ENCODE data around the gene PRCD. TPM values are rescaled to one million over a fixed set of nuclear protein-coding genes. Genes with fewer than 3 reads are reported as not detected.
A peak's percentile ranks its signal among the peaks of the same experiment; 100 is the strongest.
"Not testable (repeated sequence)": the region's sequence is repeated elsewhere in the genome, so short reads cannot be mapped to it uniquely, and the experiment has no call there.

Gene PRCD
- total and polyA plus RNA-seq, 12 donors = 1.5 to 37.2 (median 5.0) TPM; not detected in 2

GRCh38 chr17:76531486-76532038 is 8.3 kb upstream of the PRCD start:
- DNase-seq = no peak
- WGBS, 4 donors = 79 to 85% (median 81%) methylated on average over 15 to 18 of the region's 18 CpGs
- peaks cover 15 to 43% of the 10 kb centered on the region in 2 donors for H3K4me1 ChIP-seq (replicated peaks in 1 of 2)
- TF ChIP-seq POLR2A (IDR thresholded peaks at IDR 0.05) (no peak), CTCF (IDR thresholded peaks at IDR 0.05) (no peak)
- no peak overlapping the region for H3K4me3 ChIP-seq
- intact Hi-C loops (cut with DNase I) = no loop called here
- H3K9me3 ChIP-seq (replicated peaks in 1 of 3) = no peaks in the 10 kb centered on the region
- no peaks in the 10 kb centered on the region for H3K27me3 ChIP-seq
- H3K36me3 ChIP-seq (replicated peaks in 1 of 2) = no peaks in the 10 kb centered on the region
- H3K27ac ChIP-seq = peak overlapping the region in 2 of 5 donors; percentile 81 to 91

GRCh38 chr17:76532072-76532651 is 7.7 kb upstream of the PRCD start:
- no peak for DNase-seq
- intact Hi-C loops (cut with DNase I) = no loop called here
- Histone ChIP-seq H3K4me3 (no peak overlapping the region), H3K9me3 (replicated peaks in 1 of 3) (no peaks in the 10 kb centered on the region), H3K4me1 (replicated peaks in 1 of 2) (peaks cover 15 to 42% of the 10 kb centered on the region in 2 donors), H3K36me3 (replicated peaks in 1 of 2) (no peaks in the 10 kb centered on the region), H3K27me3 (peaks cover 2% of the 10 kb centered on the region), H3K27ac (peak overlapping the region in 2 of 5 donors; percentile 81 to 91)
- WGBS, 4 donors = 68 to 83% (median 74%) methylated on average over 8 of the region's 8 CpGs
- no peak for TF ChIP-seq CTCF (IDR thresholded peaks at IDR 0.05)
- no peak for TF ChIP-seq POLR2A (IDR thresholded peaks at IDR 0.05)

- intact Hi-C loops (cut with DNase I); H3K36me3 ChIP-seq (replicated peaks in 1 of 2): not testable (repeated sequence)
Observed at GRCh38 chr17:76533640-76534359, 6.0 kb upstream of the PRCD start.

GRCh38 chr17:76534831-76535732 is 4.8 kb upstream of the PRCD start:
- Histone ChIP-seq H3K4me3 (no peak overlapping the region), H3K36me3 (replicated peaks in 1 of 2) (no peaks in the 10 kb centered on the region), H3K27me3 (peaks cover 9% of the 10 kb centered on the region), H3K27ac (peak overlapping the region in 2 of 5 donors; percentile 29 to 71), H3K4me1 (replicated peaks in 1 of 2) (peaks cover 0 to 24% of the 10 kb centered on the region in 2 donors), H3K9me3 (replicated peaks in 1 of 3) (no peaks in the 10 kb centered on the region)
- no peak for TF ChIP-seq CTCF (IDR thresholded peaks at IDR 0.05)
- no peak for TF ChIP-seq POLR2A (IDR thresholded peaks at IDR 0.05)
- intact Hi-C loops (cut with DNase I) = no loop called here
- DNase-seq = no peak
- WGBS, 4 donors = 74 to 88% (median 78%) methylated on average over 4 to 7 of the region's 7 CpGs

More at GRCh38 chr17:76533640-76534359, 6.0 kb upstream of the PRCD start:
- not testable (repeated sequence) for H3K9me3 ChIP-seq (replicated peaks in 1 of 3); H3K27me3 ChIP-seq; H3K27ac ChIP-seq; H3K4me3 ChIP-seq; DNase-seq
- WGBS, 4 donors = 91 to 99% (median 95%) methylated on average over 9 of the region's 9 CpGs
- H3K4me1 ChIP-seq (replicated peaks in 1 of 2) = peaks cover 9 to 37% of the 10 kb centered on the region in 2 donors

Measured in adrenal gland (tissue), 12 donors.